ENCODE measurements around the gene ANO3.

DNA sequence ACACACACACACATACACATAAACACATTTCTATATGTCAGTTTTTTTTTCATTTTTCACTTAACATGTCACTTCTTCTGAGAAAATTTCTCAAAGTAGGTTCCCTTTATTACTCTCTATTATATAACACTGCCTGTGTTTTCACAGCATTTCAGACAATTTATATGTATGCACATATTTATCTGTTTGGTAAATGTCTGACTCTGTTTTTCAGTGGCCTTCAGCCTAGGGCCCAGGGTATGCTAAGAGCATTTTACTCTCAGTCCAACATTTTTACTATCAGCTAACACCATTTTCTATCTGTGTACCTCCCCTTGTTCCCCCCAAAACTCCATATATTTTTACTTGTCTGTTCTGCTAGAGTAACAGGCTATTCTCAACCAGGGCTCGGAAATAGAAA, 92.3 kb downstream of the ANO3 start:
- TF ChIP-seq, protein P1, sequence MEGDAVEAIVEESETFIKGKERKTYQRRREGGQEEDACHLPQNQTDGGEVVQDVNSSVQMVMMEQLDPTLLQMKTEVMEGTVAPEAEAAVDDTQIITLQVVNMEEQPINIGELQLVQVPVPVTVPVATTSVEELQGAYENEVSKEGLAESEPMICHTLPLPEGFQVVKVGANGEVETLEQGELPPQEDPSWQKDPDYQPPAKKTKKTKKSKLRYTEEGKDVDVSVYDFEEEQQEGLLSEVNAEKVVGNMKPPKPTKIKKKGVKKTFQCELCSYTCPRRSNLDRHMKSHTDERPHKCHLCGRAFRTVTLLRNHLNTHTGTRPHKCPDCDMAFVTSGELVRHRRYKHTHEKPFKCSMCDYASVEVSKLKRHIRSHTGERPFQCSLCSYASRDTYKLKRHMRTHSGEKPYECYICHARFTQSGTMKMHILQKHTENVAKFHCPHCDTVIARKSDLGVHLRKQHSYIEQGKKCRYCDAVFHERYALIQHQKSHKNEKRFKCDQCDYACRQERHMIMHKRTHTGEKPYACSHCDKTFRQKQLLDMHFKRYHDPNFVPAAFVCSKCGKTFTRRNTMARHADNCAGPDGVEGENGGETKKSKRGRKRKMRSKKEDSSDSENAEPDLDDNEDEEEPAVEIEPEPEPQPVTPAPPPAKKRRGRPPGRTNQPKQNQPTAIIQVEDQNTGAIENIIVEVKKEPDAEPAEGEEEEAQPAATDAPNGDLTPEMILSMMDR (IDR thresholded peaks at IDR 0.05) = no peak
- TF ChIP-seq POLR2A (IDR thresholded peaks at IDR 0.05) = no peak

All from right lobe of liver (tissue), 4 donors.